HG02840 (cell line): Measurements from ENCODE around the gene FKBP6.
A peak's percentile ranks its signal among the peaks of the same experiment; 100 is the strongest.
"Not testable (repeated sequence)": the region's sequence is repeated elsewhere in the genome, so short reads cannot be mapped to it uniquely, and the experiment has no call there.

Experiments
- ATAC-seq: cut with Tn5 transposase; IDR thresholded peaks from one replicate; pipeline ENCODE4 v1.9.1; 2021; ENCODE audit warnings: mild to moderate bottlenecking, moderate library complexity, moderate number of reproducible peaks; ENCODE audit not compliant: unreplicated experiment, low FRiP score

The FKBP6 gene, protein sequence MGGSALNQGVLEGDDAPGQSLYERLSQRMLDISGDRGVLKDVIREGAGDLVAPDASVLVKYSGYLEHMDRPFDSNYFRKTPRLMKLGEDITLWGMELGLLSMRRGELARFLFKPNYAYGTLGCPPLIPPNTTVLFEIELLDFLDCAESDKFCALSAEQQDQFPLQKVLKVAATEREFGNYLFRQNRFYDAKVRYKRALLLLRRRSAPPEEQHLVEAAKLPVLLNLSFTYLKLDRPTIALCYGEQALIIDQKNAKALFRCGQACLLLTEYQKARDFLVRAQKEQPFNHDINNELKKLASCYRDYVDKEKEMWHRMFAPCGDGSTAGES

DNA sequence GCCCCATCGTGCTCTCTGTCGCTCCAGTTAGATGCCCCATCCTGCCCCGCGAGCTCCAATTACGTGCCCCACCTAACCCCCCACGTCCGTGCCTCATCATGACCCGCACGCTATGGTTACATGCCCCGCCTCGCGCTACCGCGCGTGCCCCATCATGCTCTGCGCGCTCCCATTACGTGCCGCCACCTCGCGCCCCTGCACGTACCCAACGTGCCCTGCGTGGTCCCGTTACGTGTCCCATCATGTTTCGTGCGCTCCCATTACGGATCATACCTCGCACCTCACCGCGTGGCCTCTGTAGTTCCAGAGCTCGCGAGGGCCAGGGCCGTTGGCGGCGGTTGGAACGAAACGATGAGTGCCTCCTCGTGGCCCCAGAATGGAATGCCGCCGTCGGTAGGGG lies at the start of gene FKBP6, which contains the start of gene TRIM50:
Gene FKBP6, plus strand, starts transcription at position 240 of the 400 bp plus-strand sequence. CDS start 268 bp downstream, outside the sequence.
Gene TRIM50, minus strand, starts transcription at position 161 of the 400 bp plus-strand sequence. CDS start 3,295 bp downstream, outside the sequence.
- not testable (repeated sequence) for ATAC-seq

DNA sequence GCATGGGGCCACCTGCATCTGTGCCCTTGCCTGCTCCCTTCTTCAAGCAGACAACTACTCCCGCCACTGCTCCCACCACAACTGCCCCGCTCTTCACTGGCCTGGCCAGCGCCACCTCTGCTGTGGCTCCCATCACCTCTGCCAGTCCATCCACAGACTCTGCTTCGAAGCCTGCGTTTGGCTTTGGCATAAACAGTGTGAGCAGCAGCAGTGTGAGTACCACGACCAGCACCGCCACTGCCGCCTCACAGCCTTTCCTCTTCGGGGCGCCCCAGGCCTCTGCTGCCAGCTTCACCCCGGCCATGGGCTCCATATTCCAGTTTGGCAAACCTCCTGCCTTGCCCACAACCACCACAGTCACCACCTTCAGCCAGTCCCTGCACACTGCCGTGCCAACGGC lies 30.7 kb upstream of the FKBP6 start:
- not testable (repeated sequence) for ATAC-seq

DNA sequence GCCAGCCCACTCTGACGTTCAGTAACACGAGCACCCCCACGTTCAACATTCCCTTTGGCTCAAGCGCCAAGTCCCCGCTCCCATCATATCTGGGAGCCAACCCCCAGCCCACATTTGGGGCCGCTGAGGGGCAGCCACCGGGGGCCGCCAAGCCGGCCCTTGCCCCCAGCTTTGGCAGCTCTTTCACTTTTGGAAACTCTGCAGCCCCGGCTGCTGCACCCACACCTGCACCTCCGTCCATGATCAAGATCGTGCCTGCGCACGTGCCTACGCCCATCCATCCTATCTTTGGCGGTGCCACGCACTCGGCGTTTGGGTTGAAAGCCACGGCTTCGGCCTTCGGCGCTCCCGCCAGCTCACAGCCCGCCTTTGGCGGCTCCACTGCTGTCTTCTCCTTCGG lies 30.3 kb upstream of the FKBP6 start:
- not testable (repeated sequence) for ATAC-seq

DNA sequence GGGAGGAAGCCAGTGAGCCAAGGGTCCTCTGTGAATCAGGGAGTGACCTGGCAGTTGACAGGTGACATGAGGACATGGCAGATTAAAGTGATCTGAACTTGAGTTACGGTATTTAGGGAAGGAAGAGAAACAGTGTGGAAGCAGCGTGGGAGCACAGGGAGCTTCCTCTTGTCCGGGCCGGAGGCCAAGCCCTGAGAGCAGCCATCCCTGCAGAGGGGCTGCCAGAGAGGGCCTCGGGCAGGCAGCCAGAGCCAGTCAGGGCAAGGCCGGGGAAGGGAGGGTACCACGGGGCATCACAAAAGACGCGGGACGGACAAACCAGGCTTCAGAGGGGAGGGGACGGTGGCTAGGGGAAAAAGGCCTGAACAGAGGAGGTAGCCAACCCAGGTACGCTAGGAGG lies 28.1 kb upstream of the FKBP6 start:
- ATAC-seq, result not testable (repeated sequence)

DNA sequence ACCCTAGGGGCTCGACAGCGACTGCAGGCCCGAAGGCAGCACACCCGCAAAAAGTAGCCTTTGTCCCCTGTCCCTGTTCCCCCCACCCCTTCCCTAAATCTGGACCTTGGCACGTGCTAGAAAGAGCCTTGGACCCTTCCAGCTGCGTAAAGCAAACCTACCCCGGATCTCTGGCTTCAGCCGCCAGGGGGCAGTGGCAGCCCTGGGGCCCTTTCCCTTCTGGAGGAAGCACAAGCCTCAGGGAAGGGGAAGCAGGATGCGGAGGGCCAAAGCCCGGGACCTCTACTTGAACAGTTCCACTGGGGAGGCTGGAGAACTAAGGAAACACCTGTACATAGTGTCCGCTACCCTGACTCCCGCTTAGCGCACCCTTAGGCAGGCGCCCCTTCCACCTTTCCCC lies 26.9 kb upstream of the FKBP6 start:
- not testable (repeated sequence) for ATAC-seq

DNA sequence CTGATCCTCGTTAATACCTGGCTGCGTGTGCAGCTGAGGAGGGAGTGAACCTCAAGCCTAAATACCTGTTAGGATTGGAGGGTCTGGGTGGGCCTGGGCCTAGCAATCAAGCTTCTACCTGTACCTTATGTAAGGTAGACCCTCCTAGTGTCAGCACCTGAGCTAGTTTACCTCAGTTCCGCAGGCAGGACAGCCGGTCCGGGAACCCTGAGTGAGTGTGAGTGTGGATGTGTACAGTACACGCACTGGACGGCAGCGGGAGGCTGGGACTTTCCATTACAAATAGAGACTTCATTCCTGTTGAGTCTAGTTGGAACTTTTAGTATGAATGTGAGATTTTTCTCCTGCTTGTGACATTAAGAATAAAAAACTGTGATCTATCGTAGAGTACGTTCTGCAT lies 25.1 kb upstream of the FKBP6 start:
- not testable (repeated sequence) for ATAC-seq

DNA sequence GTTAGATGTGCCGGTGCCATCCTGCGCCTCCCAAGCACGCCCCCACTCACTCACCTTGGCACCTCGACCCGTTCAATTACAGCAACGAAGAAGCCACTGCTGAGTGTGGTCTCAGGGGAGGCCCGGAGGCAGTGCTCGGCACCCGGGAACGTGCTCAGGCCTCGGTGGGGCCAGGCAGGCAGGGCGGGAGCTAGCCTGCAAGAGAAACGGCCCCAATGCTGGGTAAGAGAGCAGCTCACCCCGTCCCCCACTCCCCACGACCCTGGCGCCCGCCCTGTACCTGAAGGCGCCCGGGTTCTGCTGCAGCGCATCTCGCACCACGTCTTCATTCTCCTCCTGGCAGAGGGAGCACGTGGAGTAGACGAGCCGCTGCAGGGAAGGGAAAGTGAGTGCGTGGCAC lies 24.4 kb upstream of the FKBP6 start:
- no peak for ATAC-seq

DNA sequence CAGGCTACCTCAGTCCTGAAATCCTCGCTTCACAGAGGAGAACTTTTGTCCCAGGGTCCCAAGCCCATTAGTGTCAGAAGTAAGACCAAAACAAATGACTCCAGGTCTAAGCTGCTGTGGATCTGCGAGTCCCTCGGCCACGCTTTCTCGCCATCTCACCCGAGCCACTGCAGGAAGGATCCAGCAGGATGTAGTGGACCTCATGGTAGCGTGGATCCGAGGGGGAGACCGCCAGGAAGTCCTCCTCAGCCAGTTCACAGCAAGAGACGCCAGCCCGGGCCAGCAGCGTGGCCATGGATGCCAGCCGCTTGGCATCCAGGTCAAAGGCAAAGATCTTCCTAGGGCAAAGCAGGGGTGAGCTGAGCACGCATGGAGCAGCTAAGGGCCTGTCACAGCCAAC lies 23.9 kb upstream of the FKBP6 start:
- no peak for ATAC-seq

DNA sequence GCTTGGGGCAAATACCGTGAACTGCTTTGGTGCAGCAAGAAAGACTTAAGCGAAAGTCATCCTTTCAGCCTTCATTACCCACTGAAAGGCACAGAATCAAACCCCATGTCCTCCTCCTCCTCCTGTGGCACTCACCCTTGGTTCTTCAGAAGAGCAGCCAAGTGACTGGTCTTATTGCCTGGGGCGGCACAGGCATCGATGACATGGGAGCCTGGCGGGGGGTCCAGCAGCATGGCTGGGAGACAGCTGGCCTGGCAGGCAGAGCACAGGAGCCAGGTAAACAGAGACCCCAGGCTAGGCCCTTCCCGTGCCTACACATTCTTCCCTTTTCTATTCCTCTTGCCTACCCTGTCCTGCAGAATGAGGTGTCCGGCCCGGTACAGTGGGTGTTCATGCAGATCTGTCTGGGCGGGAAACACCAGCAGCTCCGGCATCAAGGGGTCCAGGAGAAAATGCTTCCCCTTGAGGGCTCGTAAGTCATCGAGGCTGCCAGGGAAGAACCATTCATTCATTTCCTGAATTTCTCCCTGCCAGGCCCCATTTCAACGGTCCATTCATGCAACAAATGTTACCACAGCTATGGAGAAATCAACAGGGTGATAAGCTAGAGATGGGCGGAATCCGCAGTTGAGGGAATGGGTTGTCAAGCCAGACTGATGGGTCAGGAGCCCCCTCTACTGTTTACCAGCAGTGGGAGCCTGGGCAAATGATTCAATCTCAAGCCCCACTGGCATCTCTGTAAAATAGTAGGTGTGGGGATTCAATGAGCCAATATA lies 23.2 kb upstream of the FKBP6 start:
- ATAC-seq, result not testable (repeated sequence)

DNA sequence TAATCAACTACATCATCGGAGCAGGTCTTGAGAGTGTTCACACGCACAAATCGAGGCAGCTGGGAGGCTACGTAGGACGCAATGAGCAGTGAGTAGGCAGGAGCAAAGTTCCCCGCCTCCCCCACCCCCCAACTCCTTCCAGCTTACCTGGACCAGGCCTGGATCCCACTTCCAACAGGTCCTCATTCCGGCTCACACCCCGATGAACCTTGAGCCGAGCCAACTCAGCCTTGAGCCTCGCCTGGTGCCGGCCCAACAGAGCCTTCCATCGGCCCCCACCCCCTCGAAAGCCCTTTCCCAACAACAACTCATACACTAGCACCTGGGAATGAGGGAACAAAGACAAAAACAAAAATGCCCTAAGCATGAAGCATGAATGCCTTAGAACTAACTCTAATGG lies 20.5 kb upstream of the FKBP6 start:
- no peak for ATAC-seq

DNA sequence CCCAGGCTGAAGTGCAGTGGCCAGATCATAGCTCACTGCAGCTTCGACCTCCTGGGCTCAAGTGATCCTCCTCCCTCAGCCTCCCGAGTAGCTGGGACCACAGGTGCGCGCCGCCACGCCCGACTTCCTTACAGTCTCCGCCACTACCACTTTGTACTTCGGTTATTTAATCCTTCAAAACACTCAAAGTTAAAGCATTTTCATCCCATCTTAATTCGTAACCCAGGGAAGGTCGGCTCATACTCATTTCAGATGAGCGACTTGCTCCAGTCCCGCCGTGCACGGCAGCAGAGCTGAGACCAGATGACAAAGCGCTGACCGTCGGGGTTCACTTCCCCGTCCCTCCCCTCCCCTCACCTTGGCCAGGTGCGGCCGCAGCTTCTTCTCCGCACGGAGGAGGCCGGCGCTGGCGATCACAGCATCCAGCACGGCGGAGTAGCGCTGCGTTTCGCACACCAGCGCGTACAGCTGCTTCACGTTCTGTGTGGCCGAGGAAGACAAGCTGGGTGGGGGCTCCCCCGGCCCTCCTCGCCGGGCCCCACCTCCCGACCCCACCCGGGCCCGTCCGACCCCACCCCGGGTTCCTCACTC lies 19.8 kb upstream of the FKBP6 start:
- ATAC-seq, result peak; percentile 41

DNA sequence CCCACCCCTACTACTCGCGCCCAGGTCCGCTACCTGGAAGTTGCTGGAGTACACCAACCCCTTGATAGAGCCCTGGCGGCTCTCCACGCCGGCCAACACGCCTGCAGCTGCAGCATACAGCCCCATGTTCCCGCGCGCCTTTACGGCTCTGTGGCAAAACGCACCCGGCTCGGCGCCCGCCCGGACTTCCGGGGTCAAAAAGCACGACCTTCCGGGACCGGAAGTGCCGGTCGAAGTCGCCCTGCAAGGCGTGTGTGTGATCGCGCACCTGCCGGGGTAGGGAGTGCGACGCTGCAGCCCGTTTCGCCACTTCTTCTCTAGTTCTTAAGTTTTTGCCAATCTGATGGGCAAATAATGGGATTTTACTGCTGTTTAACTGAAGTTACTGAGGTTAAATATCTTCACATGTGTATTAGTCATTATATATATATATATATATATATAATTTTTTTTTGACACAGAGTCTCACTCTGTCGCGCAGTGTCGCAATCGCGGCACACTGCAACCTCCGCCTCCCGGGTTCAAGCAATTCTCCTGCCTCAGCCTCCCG lies 19.2 kb upstream of the FKBP6 start, which contains the start of gene NSUN5:
Gene NSUN5, minus strand, starts transcription at position 162 of the 550 bp plus-strand sequence. Its CDS starts 36 bp downstream, at position 126.
- ATAC-seq, result peak; percentile 70

DNA sequence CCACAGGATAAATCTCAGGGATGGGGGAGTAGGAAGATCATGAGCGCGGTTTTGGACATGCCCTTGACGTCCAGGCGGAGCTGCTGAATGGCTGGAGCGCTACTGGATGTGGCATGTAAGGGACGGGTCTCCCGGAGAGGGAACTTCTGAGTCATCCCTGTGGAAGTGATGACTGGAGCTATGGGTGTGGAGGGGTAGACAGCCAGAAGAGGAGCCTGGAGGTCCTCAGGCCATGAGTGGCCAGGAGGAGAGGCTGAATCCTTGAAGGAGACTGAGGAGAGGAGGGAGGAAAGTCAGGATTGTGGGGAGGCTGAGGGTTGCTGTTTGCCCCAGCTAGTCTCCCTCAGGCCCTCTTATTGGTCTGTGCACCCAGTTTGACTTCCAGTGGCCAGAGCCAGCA lies 16.5 kb upstream of the FKBP6 start:
- ATAC-seq, result not testable (repeated sequence)

DNA sequence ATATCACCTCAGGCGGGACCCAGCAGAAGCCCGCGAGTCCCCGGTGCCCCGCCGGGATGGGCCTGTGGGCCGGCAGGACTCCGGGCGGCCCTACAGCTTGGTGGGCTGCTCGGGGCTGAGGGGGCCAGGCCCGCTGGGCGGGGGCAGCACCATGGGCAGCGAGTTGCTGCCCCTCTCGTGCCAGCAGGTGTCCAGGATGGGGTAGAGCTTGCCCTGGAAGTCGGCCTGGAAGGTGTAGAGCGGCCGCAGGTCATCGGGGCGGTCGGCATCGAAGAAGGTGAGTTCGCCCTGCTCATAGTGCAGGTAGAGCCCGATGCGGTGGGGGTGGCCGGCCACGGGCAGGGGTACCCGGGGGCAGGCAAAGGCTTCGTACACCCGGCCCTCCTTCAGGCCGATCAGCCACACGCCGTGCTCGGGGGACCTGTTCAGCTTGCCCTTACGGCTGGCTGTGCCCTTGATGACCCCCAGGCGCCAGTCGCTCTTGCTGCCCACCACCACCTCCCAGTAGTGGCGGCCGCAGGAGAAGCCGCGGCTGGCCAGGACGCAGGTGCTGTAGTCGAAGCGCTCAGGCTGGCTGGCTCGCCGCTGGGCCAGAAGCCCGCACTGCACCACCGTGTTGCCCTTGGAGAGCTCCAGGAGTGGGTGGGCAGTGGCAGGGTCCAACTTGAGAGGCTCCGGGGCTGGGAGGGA lies 15.0 kb upstream of the FKBP6 start:
- ATAC-seq, result no peak

DNA sequence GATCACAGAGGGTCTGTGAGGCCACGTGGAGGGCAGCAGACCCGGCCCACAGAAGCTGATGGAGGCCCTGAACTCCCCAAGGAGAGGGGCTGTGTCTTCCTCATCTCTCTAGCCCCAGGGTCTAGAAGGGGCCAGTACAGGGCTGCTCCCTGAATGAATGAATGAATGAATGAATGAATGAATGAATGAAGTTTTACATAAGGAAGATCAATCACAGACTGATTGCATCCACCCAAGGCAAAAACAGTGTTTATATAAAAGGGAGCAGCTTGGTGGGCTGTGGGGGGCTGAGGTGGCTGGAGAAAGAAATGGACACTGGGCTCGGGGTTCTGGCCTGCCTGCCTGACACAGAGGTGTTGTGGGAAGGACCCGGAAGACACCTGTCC lies 14.4 kb upstream of the FKBP6 start:
- no peak for ATAC-seq

DNA sequence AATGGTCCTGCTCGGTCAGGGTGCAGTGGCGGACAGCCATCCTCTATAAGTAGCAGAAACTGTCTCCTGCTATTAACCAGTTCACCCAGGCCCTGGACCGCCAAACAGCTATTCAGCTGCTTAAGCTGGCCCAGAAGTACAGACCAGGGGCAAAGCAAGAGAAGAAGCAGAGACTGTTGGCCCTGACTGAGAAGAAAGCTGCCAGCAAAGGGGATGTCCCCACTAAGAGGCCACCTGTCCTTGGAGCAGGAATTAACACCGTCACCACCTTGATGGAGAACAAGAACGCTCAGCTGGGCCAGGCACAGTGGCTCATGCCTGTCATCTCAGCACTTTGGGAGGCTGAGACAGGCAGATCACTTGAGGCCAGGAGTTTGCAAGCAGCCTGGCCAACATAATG lies 13.7 kb upstream of the FKBP6 start:
- no peak for ATAC-seq

DNA sequence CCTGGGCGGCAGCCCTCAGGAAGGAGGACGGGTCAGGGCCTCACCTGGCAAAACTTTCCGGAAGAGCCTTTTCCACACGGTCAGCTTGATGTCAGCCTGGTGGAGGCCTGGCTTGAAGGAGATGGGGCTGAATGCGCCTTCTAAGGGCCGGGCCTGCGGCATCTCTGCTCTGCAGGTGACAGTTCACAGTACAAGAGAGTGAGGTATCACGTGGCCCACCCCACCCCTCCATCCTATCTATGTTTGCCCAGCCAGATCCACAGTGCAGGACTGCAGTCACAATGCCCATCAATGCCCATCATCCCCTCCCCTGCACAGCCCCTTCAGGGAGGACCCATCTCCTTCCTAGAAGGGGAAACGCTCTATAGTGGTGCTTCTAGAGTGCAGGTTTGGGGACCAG lies 11.4 kb upstream of the FKBP6 start:
- no peak for ATAC-seq

DNA sequence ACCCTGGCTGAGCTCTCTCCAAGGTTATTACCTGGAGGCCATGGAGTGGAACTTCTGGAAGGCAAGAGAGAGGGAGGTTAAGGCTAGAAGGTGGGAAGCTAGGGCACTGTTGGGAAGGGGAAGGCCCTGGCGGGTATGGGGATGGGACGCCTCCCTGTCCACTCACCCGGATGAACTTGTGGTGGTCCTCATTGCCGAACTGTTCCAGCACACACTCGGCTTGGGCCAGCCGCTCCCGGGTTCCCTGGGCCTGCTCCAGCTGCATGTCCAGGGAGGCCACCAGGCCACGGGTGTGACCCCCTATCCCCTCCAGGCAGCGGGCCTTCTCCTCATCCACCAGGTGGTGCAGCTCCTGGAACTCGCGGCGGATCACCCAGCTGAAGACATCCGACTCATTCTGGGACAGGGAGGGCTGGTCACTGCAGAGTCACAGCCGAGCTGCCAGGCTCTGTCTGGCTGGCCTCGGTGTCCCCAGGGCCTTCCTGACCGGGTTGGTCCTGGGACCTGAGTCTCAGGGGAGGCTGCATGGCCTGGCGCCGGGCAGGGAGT lies 9.2 kb upstream of the FKBP6 start:
- ATAC-seq, result not testable (repeated sequence)

DNA sequence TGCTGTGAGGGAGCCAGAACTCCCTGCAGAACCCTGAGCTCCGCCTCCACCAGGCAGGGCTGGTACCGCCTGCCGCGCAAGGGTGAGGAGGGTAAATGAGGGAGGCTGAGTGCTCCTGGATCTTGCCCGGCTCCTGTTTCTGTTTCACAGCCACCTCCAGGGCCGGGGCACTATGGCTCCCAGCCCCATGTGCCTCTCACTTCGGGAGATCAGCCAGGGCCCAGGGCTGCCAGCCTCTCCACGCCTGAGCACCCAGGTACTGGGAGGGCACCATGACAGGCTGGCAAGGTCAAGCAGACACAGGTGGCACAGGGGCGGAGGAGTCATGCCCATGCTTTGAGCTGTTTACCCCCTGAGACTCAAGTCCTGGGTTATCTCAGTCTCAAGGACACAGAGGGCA lies 8.4 kb upstream of the FKBP6 start:
- not testable (repeated sequence) for ATAC-seq

DNA sequence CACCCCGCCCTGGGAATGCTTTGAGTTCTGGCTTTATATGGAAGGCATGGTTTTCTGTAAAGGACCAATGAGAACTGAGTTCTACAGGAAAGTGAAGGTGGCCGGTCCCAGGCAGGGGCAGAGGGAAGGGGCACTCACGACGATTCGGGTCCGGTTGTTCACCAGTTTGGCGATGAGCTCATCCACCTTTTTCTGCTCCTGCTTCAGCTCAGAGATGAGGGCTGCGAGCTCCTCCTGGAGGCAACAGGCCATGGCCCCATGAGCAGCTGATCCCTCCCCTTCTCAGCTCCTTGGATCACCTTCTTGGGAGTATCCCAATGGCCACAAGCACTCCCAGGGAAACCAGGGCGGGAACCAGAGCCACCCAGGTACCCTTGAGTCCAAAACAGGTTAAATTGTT lies 8.0 kb upstream of the FKBP6 start:
- ATAC-seq, result not testable (repeated sequence)
